Loucy (cell line): Measurements from ENCODE around the gene HFE.

Source experiments
- EZH2phosphoT487 ChIP-seq: fragments of 200-600 bp; IDR thresholded peaks from 2 replicates; pipeline ENCODE4 v1.6.1; 2018; ENCODE audit warnings: antibody characterized with exemption, mild to moderate bottlenecking, moderate library complexity, borderline replicate concordance
- TF ChIP-seq, protein P1 (sequence below): fragments of 200-600 bp; sonication (generic); conservative IDR thresholded peaks from 2 replicates; pipeline ENCODE4 v1.5.1; 2014; ENCODE audit warnings: mild to moderate bottlenecking, antibody characterized with exemption, low read length

DNA sequence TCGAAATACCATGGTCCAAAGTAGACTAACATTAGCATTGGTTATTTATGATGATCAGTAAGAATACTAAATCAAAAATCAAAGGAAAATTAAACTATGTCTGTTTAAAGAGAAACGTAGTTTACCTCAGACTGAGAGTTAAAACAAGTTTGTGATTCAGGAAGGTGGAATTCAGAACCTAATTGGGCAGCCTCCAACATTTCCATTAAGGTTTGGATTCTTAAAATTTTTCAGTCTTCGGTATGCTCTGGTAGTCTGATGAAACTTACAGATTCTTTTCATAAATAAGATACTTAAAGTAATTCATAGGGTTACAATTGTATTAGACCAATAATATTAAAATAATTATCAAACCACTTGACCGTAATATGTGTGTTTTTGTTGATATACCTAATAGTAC, 18.6 kb downstream of the HFE start:
- TF ChIP-seq, protein P1, sequence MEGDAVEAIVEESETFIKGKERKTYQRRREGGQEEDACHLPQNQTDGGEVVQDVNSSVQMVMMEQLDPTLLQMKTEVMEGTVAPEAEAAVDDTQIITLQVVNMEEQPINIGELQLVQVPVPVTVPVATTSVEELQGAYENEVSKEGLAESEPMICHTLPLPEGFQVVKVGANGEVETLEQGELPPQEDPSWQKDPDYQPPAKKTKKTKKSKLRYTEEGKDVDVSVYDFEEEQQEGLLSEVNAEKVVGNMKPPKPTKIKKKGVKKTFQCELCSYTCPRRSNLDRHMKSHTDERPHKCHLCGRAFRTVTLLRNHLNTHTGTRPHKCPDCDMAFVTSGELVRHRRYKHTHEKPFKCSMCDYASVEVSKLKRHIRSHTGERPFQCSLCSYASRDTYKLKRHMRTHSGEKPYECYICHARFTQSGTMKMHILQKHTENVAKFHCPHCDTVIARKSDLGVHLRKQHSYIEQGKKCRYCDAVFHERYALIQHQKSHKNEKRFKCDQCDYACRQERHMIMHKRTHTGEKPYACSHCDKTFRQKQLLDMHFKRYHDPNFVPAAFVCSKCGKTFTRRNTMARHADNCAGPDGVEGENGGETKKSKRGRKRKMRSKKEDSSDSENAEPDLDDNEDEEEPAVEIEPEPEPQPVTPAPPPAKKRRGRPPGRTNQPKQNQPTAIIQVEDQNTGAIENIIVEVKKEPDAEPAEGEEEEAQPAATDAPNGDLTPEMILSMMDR, result no peak
- TF ChIP-seq EZH2phosphoT487, result no peak
